ENCODE measurements around the gene TRIP13.

- no peak for TF ChIP-seq POLR2AphosphoS5 (IDR thresholded peaks at IDR 0.05; ENCODE audit: low read depth, low read length)
- no peak for TF ChIP-seq POLR2A (IDR thresholded peaks at IDR 0.05; ENCODE audit: low read depth, low read length)
- TF ChIP-seq SPI1 (IDR thresholded peaks at IDR 0.05; ENCODE audit: low read depth, low read length), result no peak
- no peak for TF ChIP-seq TAF1 (IDR thresholded peaks at IDR 0.05; ENCODE audit: low read depth, low read length)
- TF ChIP-seq POU2F2 (IDR thresholded peaks at IDR 0.05; ENCODE audit: low read depth, low read length), result no peak
Measured at GRCh38 chr5:907366-907910, 14.8 kb downstream of the TRIP13 start.
